HG02852 (cell line): ENCODE measurements around the gene NECTIN2.
"Not testable (repeated sequence)": the region's sequence is repeated elsewhere in the genome, so short reads cannot be mapped to it uniquely, and the experiment has no call there.

Source experiments
- ATAC-seq: cut with Tn5 transposase; IDR thresholded peaks from one replicate; pipeline ENCODE4 v1.9.1; 2021; ENCODE audit warnings: mild to moderate bottlenecking, moderate library complexity; ENCODE audit not compliant: unreplicated experiment

The NECTIN2 gene

GRCh38 chr19:44848812-44849447, 2.8 kb downstream of the NECTIN2 start:
- ATAC-seq: no peak

- ATAC-seq: no peak
These were observed 4.6 kb downstream of the NECTIN2 start for GRCh38 chr19:44850641-44851109.

- no peak for ATAC-seq
These were observed 5.3 kb downstream of the NECTIN2 start for GRCh38 chr19:44851427-44851826.

GRCh38 chr19:44855606-44856005, 9.5 kb downstream of the NECTIN2 start:
- no peak for ATAC-seq

- no peak for ATAC-seq
These were observed 10.5 kb downstream of the NECTIN2 start for GRCh38 chr19:44856421-44857083.

GRCh38 chr19:44857837-44858236, 11.7 kb downstream of the NECTIN2 start:
- ATAC-seq: no peak

GRCh38 chr19:44861576-44861975, 15.5 kb downstream of the NECTIN2 start:
- ATAC-seq: not testable (repeated sequence)

- ATAC-seq: no peak
These were observed 17.9 kb downstream of the NECTIN2 start for GRCh38 chr19:44863990-44864389.

GRCh38 chr19:44865196-44865767, 19.2 kb downstream of the NECTIN2 start:
- no peak for ATAC-seq

GRCh38 chr19:44866664-44867063, 20.6 kb downstream of the NECTIN2 start:
- ATAC-seq: no peak

- ATAC-seq: no peak
These were observed 21.5 kb downstream of the NECTIN2 start for GRCh38 chr19:44867578-44867977.

- ATAC-seq: no peak
These were observed 23.8 kb downstream of the NECTIN2 start for GRCh38 chr19:44869733-44870470.

GRCh38 chr19:44871809-44872208, 25.7 kb downstream of the NECTIN2 start:
- no peak for ATAC-seq

- no peak for ATAC-seq
These were observed 26.6 kb downstream of the NECTIN2 start for GRCh38 chr19:44872661-44873060.

- no peak for ATAC-seq
These were observed 28.2 kb downstream of the NECTIN2 start for GRCh38 chr19:44874317-44874716.

GRCh38 chr19:44875666-44876451, 29.8 kb downstream of the NECTIN2 start:
- ATAC-seq: no peak

- ATAC-seq: no peak
These were observed 30.9 kb downstream of the NECTIN2 start for GRCh38 chr19:44876930-44877535.

GRCh38 chr19:44878120-44878865, 32.2 kb downstream of the NECTIN2 start:
- ATAC-seq: no peak

GRCh38 chr19:44879309-44880065, 33.4 kb downstream of the NECTIN2 start:
- no peak for ATAC-seq
